HPDE6-E6E7 (cell line): ENCODE measurements around the gene TOLLIP.
"Not testable (repeated sequence)": the region's sequence is repeated elsewhere in the genome, so short reads cannot be mapped to it uniquely, and the experiment has no call there.

Source experiments
- DNase-seq: peaks from one replicate; pipeline ENCODE4 v3.0.0; 2011; ENCODE audit warnings: missing footprints; ENCODE audit errors: extremely low spot score

TOLLIP gene

GRCh38 chr11:1309498-1310317 lies at the start of gene TOLLIP:
TSS of gene TOLLIP (minus strand) at chr11:1309632. CDS start at chr11:1309498, 134 bp downstream.
- DNase-seq, result peak; percentile 99

GRCh38 chr11:1358931-1359330 lies 49.5 kb upstream of the TOLLIP start:
- not testable (repeated sequence) for DNase-seq

GRCh38 chr11:1358286-1358685 lies 48.9 kb upstream of the TOLLIP start:
- DNase-seq, result no peak

- no peak for DNase-seq
Observed at GRCh38 chr11:1356478-1356960, 47.1 kb upstream of the TOLLIP start.

- no peak for DNase-seq
Observed at GRCh38 chr11:1356007-1356435, 46.6 kb upstream of the TOLLIP start.

GRCh38 chr11:1354125-1354938 lies 44.9 kb upstream of the TOLLIP start:
- no peak for DNase-seq

- no peak for DNase-seq
Observed at GRCh38 chr11:1353383-1354124, 44.1 kb upstream of the TOLLIP start.

- DNase-seq, result no peak
Observed at GRCh38 chr11:1352696-1353382, 43.4 kb upstream of the TOLLIP start.

- no peak for DNase-seq
Observed at GRCh38 chr11:1351278-1351937, 42.0 kb upstream of the TOLLIP start.

- DNase-seq, result no peak
Observed at GRCh38 chr11:1350086-1350725, 40.8 kb upstream of the TOLLIP start.

GRCh38 chr11:1349327-1350041 lies 40.1 kb upstream of the TOLLIP start:
- DNase-seq, result no peak

- no peak for DNase-seq
Observed at GRCh38 chr11:1348796-1349326, 39.4 kb upstream of the TOLLIP start.

- no peak for DNase-seq
Observed at GRCh38 chr11:1348146-1348795, 38.8 kb upstream of the TOLLIP start.

GRCh38 chr11:1347411-1347999 lies 38.1 kb upstream of the TOLLIP start:
- not testable (repeated sequence) for DNase-seq

- DNase-seq, result no peak
Observed at GRCh38 chr11:1346669-1347390, 37.4 kb upstream of the TOLLIP start.

GRCh38 chr11:1345737-1346513 lies 36.5 kb upstream of the TOLLIP start:
- DNase-seq, result no peak

- no peak for DNase-seq
Observed at GRCh38 chr11:1344056-1344635, 34.7 kb upstream of the TOLLIP start.
